CD14-positive monocyte (primary cell): ENCODE results near the gene SCG2. TPM values are rescaled to one million over a fixed set of nuclear protein-coding genes. Genes with fewer than 3 reads are reported as not detected.

Source experiments
- DNase-seq, 3 donors: peaks; one replicate each; pipeline ENCODE4 v3.0.0-alpha.2; 2011 to 2022
- H2AFZ ChIP-seq: 2 replicates; pipeline ENCODE4 v1.6.0; 2012; ENCODE audit warnings: mild to moderate bottlenecking, low read depth, low read length, inconsistent platforms; ENCODE audit not compliant: insufficient read depth, poor library complexity, severe bottlenecking
- H3K27ac ChIP-seq, 2 donors: 1 replicate in 1 of 2; 2 replicates in 1 of 2; pipeline ENCODE4 v1.5.1; 2012 to 2013; ENCODE audit warnings: low read length in 2 of 2, control low read depth in 1 of 2, inconsistent platforms in 1 of 2, low read depth in 1 of 2, mild to moderate bottlenecking in 1 of 2
- H3K27me3 ChIP-seq, 2 donors: one replicate each; pipeline versions ENCODE4 v1.6.0 to v1.6.1; 2011 to 2013; ENCODE audit warnings: low read length in 2 of 2; ENCODE audit not compliant: control insufficient read depth in 2 of 2, insufficient read depth in 2 of 2
- H3K36me3 ChIP-seq, 2 donors: replicated peaks in 1 of 2; 1 replicate in 1 of 2; 2 replicates in 1 of 2; pipeline versions ENCODE4 v1.5.1 to v1.6.1; 2012 to 2013; ENCODE audit warnings: low read length in 2 of 2, control low read depth in 1 of 2, inconsistent platforms in 1 of 2, mild to moderate bottlenecking in 1 of 2; ENCODE audit not compliant: insufficient read depth in 2 of 2, control insufficient read depth in 1 of 2
- H3K4me1 ChIP-seq, 2 donors: 1 replicate in 1 of 2; 2 replicates in 1 of 2; pipeline versions ENCODE4 v1.5.1 to v1.6.1; 2012 to 2013; ENCODE audit warnings: low read length in 2 of 2, control low read depth in 1 of 2, inconsistent platforms in 1 of 2, mild to moderate bottlenecking in 1 of 2, moderate library complexity in 1 of 2; ENCODE audit not compliant: insufficient read depth in 2 of 2, control insufficient read depth in 1 of 2
- H3K4me2 ChIP-seq: replicated peaks from 2 replicates; pipeline ENCODE3; 2012; ENCODE audit warnings: low read length, moderate library complexity, mild to moderate bottlenecking; ENCODE audit not compliant: poor library complexity, severe bottlenecking; ENCODE audit errors: extremely low read depth
- H3K4me3 ChIP-seq, 3 experiments: fragments of 200-600 bp in 1 of 3; sonication (generic) in 1 of 3; replicated peaks in 1 of 3; 1 replicate in 2 of 3; 2 replicates in 1 of 3; pipeline ENCODE4 v1.5.1; 2011 to 2013; ENCODE audit warnings: low read length in 3 of 3, mild to moderate bottlenecking in 3 of 3, control low read depth in 2 of 3, low read depth in 2 of 3, inconsistent platforms in 1 of 3, moderate library complexity in 1 of 3
- H3K79me2 ChIP-seq: 2 replicates; pipeline ENCODE4 v1.6.0; 2012; ENCODE audit warnings: mild to moderate bottlenecking, control low read depth, inconsistent platforms, low read length, moderate library complexity; ENCODE audit not compliant: insufficient read depth
- H3K9ac ChIP-seq: 2 replicates; pipeline ENCODE4 v1.6.0; 2017; ENCODE audit warnings: low read length, mild to moderate bottlenecking; ENCODE audit not compliant: insufficient read depth, poor library complexity, severe bottlenecking
- H3K9me3 ChIP-seq, 2 donors: replicated peaks in 1 of 2; 1 replicate in 1 of 2; 2 replicates in 1 of 2; pipeline versions ENCODE4 v1.5.1 to v1.6.1; 2012 to 2013; ENCODE audit warnings: low read length in 2 of 2, control low read depth in 1 of 2; ENCODE audit not compliant: control insufficient read depth in 1 of 2, insufficient read depth in 1 of 2
- H4K20me1 ChIP-seq: 2 replicates; pipeline ENCODE4 v1.6.0; 2012; ENCODE audit warnings: mild to moderate bottlenecking, low read length, control low read depth, moderate library complexity; ENCODE audit not compliant: insufficient read depth
- H3K27ac Mint-ChIP-seq, 7 donors: one replicate each; pipeline ENCODE4 v1.8.0; 2020; ENCODE audit warnings: mild to moderate bottlenecking in 7 of 7, mixed read lengths in 7 of 7, moderate library complexity in 6 of 7, inconsistent platforms in 2 of 7
- H3K27me3 Mint-ChIP-seq, 3 donors: one replicate each; pipeline ENCODE4 v1.8.0; 2021 to 2022; ENCODE audit warnings: low read depth in 3 of 3, mild to moderate bottlenecking in 3 of 3, mixed read lengths in 3 of 3, moderate library complexity in 3 of 3, inconsistent platforms in 1 of 3
- H3K36me3 Mint-ChIP-seq, 2 donors: one replicate each; pipeline ENCODE4 v1.8.0; 2020; ENCODE audit warnings: mixed read lengths in 2 of 2, inconsistent platforms in 1 of 2, mild to moderate bottlenecking in 1 of 2
- H3K4me1 Mint-ChIP-seq: one replicate; pipeline ENCODE4 v1.8.0; 2020; ENCODE audit warnings: mild to moderate bottlenecking, mixed read lengths
- H3K4me3 Mint-ChIP-seq, 2 donors: one replicate each; pipeline ENCODE4 v1.8.0; 2020; ENCODE audit warnings: mild to moderate bottlenecking in 2 of 2, mixed read lengths in 2 of 2, moderate library complexity in 1 of 2
- H3K9me3 Mint-ChIP-seq, 7 donors: one replicate each; pipeline ENCODE4 v1.8.0; 2020 to 2022; ENCODE audit warnings: mixed read lengths in 7 of 7, mild to moderate bottlenecking in 6 of 7, moderate library complexity in 6 of 7, inconsistent platforms in 2 of 7
- WGBS: methylation state at CpG from one replicate; pipeline ENCODE4 v1.1.5; 2013; ENCODE audit warnings: missing lambda C conversion rate; ENCODE audit not compliant: insufficient coverage; 5-methylcytosine and 5-hydroxymethylcytosine counted together
- intact Hi-C, 2 donors: fragments of 100-400 bp; cut with micrococcal nuclease; formaldehyde crosslinking; loops; one replicate each; pipeline versions ENCODE4 v1.15.0 to v1.15.1; 2023
- polyA plus RNA-seq, 3 donors: library from polyadenylated mRNA; depleted of rRNA in 1 of 3; unstranded in 2 of 3; stranded (reverse) in 1 of 3; fragments of 300-500 nt in 2 of 3; fragments of >200 nt in 1 of 3; fragmentation: Illumina TruSeq in 2 of 3; gene quantifications; 1 replicate in 2 of 3; 2 replicates in 1 of 3; pipeline ENCODE4 v1.2.3, GENCODE V29; 2012 to 2021
- TF ChIP-seq, protein P1 (sequence below): fragments of 200-600 bp; IDR thresholded peaks from one replicate; pipeline ENCODE4 v1.8.0; 2022; ENCODE audit warnings: antibody characterized with exemption, mild to moderate bottlenecking

Gene SCG2
- polyA plus RNA-seq, 3 donors: not detected

DNA sequence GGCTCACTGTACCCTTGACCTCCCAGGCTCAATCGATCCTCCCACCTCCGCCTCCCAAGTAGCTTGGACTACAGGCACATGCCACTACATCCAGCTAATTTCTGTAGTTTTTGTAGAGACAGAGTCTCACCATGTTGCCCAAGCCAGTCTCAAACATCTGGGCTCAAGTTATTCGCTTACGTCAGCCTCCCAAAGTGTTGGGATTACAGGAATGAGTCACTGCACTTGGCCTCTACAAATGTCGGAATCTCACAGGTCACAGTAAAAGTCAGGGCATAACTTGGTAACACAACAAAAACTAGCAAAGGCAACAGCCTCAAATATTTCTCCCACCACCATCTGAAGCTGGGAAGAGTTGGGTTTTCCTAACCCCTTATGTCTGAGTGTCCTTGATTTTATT is 25.3 kb downstream of the SCG2 start:
- Histone ChIP-seq H3K4me1 (no peaks in the 10 kb centered on the region), H3K27ac (no peak overlapping the region), H3K36me3 (no peaks in the 10 kb centered on the region), H4K20me1 (no peaks in the 10 kb centered on the region), H3K9me3 (no peaks in the 10 kb centered on the region), H3K27me3 (no peaks in the 10 kb centered on the region), H2AFZ (no peak overlapping the region), H3K79me2 (no peaks in the 10 kb centered on the region), H3K4me2 (no peak overlapping the region), H3K9ac (no peak overlapping the region), H3K4me3 (no peak overlapping the region)
- peaks cover 0 to 4% (median 0%) of the 10 kb centered on the region in 7 donors for H3K9me3 Mint-ChIP-seq
- intact Hi-C loops: no loop called here
- peaks cover 0 to 7% (median 2%) of the 10 kb centered on the region in 3 donors for H3K27me3 Mint-ChIP-seq
- H3K27ac Mint-ChIP-seq: no peak overlapping the region
- no peak for DNase-seq
- TF ChIP-seq, protein P1, sequence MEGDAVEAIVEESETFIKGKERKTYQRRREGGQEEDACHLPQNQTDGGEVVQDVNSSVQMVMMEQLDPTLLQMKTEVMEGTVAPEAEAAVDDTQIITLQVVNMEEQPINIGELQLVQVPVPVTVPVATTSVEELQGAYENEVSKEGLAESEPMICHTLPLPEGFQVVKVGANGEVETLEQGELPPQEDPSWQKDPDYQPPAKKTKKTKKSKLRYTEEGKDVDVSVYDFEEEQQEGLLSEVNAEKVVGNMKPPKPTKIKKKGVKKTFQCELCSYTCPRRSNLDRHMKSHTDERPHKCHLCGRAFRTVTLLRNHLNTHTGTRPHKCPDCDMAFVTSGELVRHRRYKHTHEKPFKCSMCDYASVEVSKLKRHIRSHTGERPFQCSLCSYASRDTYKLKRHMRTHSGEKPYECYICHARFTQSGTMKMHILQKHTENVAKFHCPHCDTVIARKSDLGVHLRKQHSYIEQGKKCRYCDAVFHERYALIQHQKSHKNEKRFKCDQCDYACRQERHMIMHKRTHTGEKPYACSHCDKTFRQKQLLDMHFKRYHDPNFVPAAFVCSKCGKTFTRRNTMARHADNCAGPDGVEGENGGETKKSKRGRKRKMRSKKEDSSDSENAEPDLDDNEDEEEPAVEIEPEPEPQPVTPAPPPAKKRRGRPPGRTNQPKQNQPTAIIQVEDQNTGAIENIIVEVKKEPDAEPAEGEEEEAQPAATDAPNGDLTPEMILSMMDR: no peak
- 100% methylated on average over 1 of the region's 5 CpGs for WGBS
- H3K4me1 Mint-ChIP-seq: no peaks in the 10 kb centered on the region
- no peak overlapping the region for H3K4me3 Mint-ChIP-seq
- H3K36me3 Mint-ChIP-seq: no peaks in the 10 kb centered on the region

DNA sequence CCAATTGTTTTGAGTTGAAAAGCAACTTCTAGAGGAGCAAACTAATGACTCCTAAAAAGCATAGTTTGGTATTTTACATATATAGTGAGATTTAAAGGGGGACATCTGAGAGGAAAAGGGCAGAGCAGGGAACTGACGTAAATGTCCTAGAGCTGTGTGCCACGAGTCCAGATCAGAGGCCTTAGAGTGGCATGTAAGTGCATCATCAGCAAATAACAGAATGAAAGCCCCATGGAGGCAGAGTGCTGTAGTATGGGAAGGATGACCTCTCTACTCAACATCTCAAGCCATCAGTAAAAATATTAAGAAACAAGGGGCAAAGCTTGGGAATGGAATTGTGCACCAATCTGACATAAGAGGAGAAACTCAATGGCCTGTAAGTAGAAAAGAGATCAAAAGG is 31.4 kb downstream of the SCG2 start:
- no peaks in the 10 kb centered on the region for H3K36me3 Mint-ChIP-seq
- no peak overlapping the region for H3K4me2 ChIP-seq

More for the DNA sequence above, 31.4 kb downstream of the SCG2 start:
- H3K27ac Mint-ChIP-seq: no peak overlapping the region
- intact Hi-C loops: no loop called here
- 90% methylated on average over 2 of the region's 2 CpGs for WGBS
- TF ChIP-seq, protein P1: no peak
- H3K4me1 Mint-ChIP-seq: no peaks in the 10 kb centered on the region
- no peaks in the 10 kb centered on the region for H3K9me3 ChIP-seq
- no peak overlapping the region for H3K27ac ChIP-seq
- no peaks in the 10 kb centered on the region for H3K36me3 ChIP-seq
- H3K9me3 Mint-ChIP-seq: peaks cover 0 to 4% (median 1%) of the 10 kb centered on the region in 7 donors
- no peaks in the 10 kb centered on the region for H4K20me1 ChIP-seq
- no peaks in the 10 kb centered on the region for H3K4me1 ChIP-seq
- peaks cover 1 to 10% (median 8%) of the 10 kb centered on the region in 3 donors for H3K27me3 Mint-ChIP-seq
- no peak overlapping the region for H3K9ac ChIP-seq
- DNase-seq: no peak
- H2AFZ ChIP-seq: no peak overlapping the region
- no peak overlapping the region for H3K4me3 Mint-ChIP-seq
- H3K4me3 ChIP-seq: no peak overlapping the region
- H3K79me2 ChIP-seq: no peaks in the 10 kb centered on the region
- no peaks in the 10 kb centered on the region for H3K27me3 ChIP-seq
